GM12878 (cell line): Measurements from ENCODE around the gene ZNF878. TPM values are rescaled to one million over a fixed set of nuclear protein-coding genes. Genes with fewer than 3 reads are reported as not detected.

Source experiments
- ATAC-seq: fragments of 200-7000 bp; cut with Tn5 transposase; 3 replicates; pipeline ENCODE4 v1.9.1; 2020; ENCODE audit warnings: mild to moderate bottlenecking, moderate library complexity
- BruUV-seq: library from RNA; stranded (reverse); fragments of 400-500 nt; replicated peaks from 2 replicates; lab custom pipeline; 2021; lab: Mats Ljungman, UMichigan
- CTCF ChIA-PET: fragments of 300-600 bp; sonication (Branson Sonifier 250); formaldehyde crosslinking; extraction: SDS; loops from one replicate; lab custom pipeline; 2021; ENCODE audit warnings: inconsistent platforms; lab: Yijun Ruan, JAX
- POLR2A ChIA-PET: fragments of 350-600 bp; formaldehyde crosslinking; extraction: SDS; loops from one replicate; lab custom pipeline; 2021; ENCODE audit warnings: inconsistent platforms; lab: Charles Lee
- RAD21 ChIA-PET: fragments of 300-600 bp; sonication (Branson Sonifier 250); formaldehyde crosslinking; loops from one replicate; lab custom pipeline; 2023; ENCODE audit warnings: antibody characterized with exemption; ENCODE audit not compliant: unreplicated experiment; lab: Charles Lee
- SMC1A ChIA-PET: fragments of 300-600 bp; sonication (Branson Sonifier 250); formaldehyde crosslinking; loops from one replicate; lab custom pipeline; 2023; ENCODE audit not compliant: unreplicated experiment, uncharacterized antibody; lab: Charles Lee
- DNase-seq: peaks from one replicate; pipeline ENCODE4 v3.0.0-alpha.2; 2011; ENCODE audit warnings: low read depth, low spot score
- FAIRE-seq: peaks from 3 replicates; lab custom pipeline; 2011; peaks lifted over from hg19 to GRCh38; lab: Jason Lieb, UNC
- H2AFZ ChIP-seq: 2 replicates; pipeline ENCODE4 v1.6.0; 2011; ENCODE audit warnings: low read depth, low read length, control low read depth; ENCODE audit not compliant: control insufficient read depth
- H3K27ac ChIP-seq: 2 replicates; pipeline ENCODE4 v1.5.1; 2011; ENCODE audit warnings: control low read depth; ENCODE audit not compliant: control insufficient read depth, insufficient read depth
- H3K27me3 ChIP-seq, 2 experiments: replicated peaks in 1 of 2; 2 replicates each; pipeline versions ENCODE4 v1.6.0 to v1.6.1; 2011; ENCODE audit warnings: low read length in 1 of 2; ENCODE audit not compliant: control insufficient read depth in 2 of 2, insufficient read depth in 2 of 2
- H3K36me3 ChIP-seq, 2 experiments: 2 replicates each; pipeline ENCODE4 v1.5.1; 2011; ENCODE audit warnings: low read length in 1 of 2; ENCODE audit not compliant: control insufficient read depth in 2 of 2, insufficient read depth in 2 of 2
- H3K4me1 ChIP-seq: 2 replicates; pipeline ENCODE4 v1.6.1; 2011; ENCODE audit warnings: mild to moderate bottlenecking, low read length, moderate library complexity, mixed read lengths; ENCODE audit not compliant: control insufficient read depth, insufficient read depth
- H3K4me2 ChIP-seq: 2 replicates; pipeline ENCODE4 v1.6.0; 2011; ENCODE audit warnings: control low read depth; ENCODE audit not compliant: control insufficient read depth, insufficient read depth
- H3K4me3 ChIP-seq: fragments of 200-600 bp; sonication (generic); 2 replicates; pipeline ENCODE4 v1.5.1; 2016
- H3K79me2 ChIP-seq: 2 replicates; pipeline ENCODE4 v1.6.0; 2011; ENCODE audit warnings: low read length; ENCODE audit not compliant: control insufficient read depth, insufficient read depth
- H3K9ac ChIP-seq: 2 replicates; pipeline ENCODE4 v1.8.0; 2011; ENCODE audit warnings: low read length, control low read depth, mixed read lengths; ENCODE audit not compliant: control insufficient read depth, insufficient read depth
- H3K9me3 ChIP-seq: replicated peaks from 3 replicates; pipeline ENCODE4 v1.5.1; 2011; ENCODE audit warnings: mild to moderate bottlenecking, low read length; ENCODE audit not compliant: control insufficient read depth, insufficient read depth
- H4K20me1 ChIP-seq: 2 replicates; pipeline ENCODE4 v1.6.0; 2011; ENCODE audit not compliant: control insufficient read depth, insufficient read depth
- ATF2 ChIP-seq: IDR thresholded peaks from 2 replicates; pipeline ENCODE4 v1.6.1; 2012; ENCODE audit warnings: low read length, inconsistent platforms
- CUX1 ChIP-seq: IDR thresholded peaks from 2 replicates; pipeline ENCODE4 v1.6.1; 2012; ENCODE audit warnings: improper control_type of control experiment, low read depth, low read length; ENCODE audit not compliant: insufficient replicate concordance
- E4F1 ChIP-seq: fragments of 450-650 bp; IDR thresholded peaks from 2 replicates; pipeline ENCODE4 v1.6.1; 2018; ENCODE audit warnings: borderline replicate concordance, mild to moderate bottlenecking; ENCODE audit not compliant: partially characterized antibody
- PKNOX1 ChIP-seq: fragments of 450-650 bp; IDR thresholded peaks from 2 replicates; pipeline ENCODE4 v1.6.1; 2016; ENCODE audit warnings: mild to moderate bottlenecking
- REST ChIP-seq: IDR thresholded peaks from 2 replicates; pipeline ENCODE4 v1.6.1; 2012; ENCODE audit warnings: mild to moderate bottlenecking, low read depth, low read length
- WGBS: methylation state at CpG from one replicate; pipeline ENCODE4 v1.1.6; 2016; ENCODE audit warnings: low lambda C conversion rate; ENCODE audit not compliant: insufficient replicate concordance, insufficient coverage; ENCODE audit errors: missing lambda C conversion rate; 5-methylcytosine and 5-hydroxymethylcytosine counted together
- in situ Hi-C: fragments of 300-500 bp; cut with MboI; formaldehyde crosslinking; loops from 9 replicates; pipeline ENCODE4 v1.14.3; 2018; ENCODE audit warnings: mixed read lengths
- intact Hi-C: fragments of 100-400 bp; cut with micrococcal nuclease; formaldehyde crosslinking; loops from one replicate; pipeline ENCODE4 v1.14.2; 2022; ENCODE audit not compliant: unreplicated experiment
- polyA plus RNA-seq, 11 experiments: library from polyadenylated mRNA; depleted of rRNA in 4 of 11; unstranded in 6 of 11; stranded (reverse) in 5 of 11; fragments of >200 nt; fragmentation: Nextera tagmentation in 4 of 11; fragmentation: Illumina TruSeq in 1 of 11; extraction: Ambion mirVana in 4 of 11; extraction: Trizol in 1 of 11; gene quantifications; 1 replicate in 1 of 11; 2 replicates in 10 of 11; pipeline versions ENCODE4 v1.2.1 to v1.2.3, GENCODE V29; 2011 to 2016; ENCODE audit warnings: inconsistent platforms in 2 of 11, missing spikeins in 2 of 11, low read depth in 1 of 11
- total RNA-seq, 4 experiments: library from RNA; depleted of rRNA in 3 of 4; stranded (reverse); fragments of >200 nt in 3 of 4; fragmentation: Illumina TruSeq in 1 of 4; extraction: Trizol in 1 of 4; gene quantifications; 2 replicates each; pipeline versions ENCODE4 v1.2.1 to v1.2.3, GENCODE V29; 2013 to 2021

Gene ZNF878
- total and polyA plus RNA-seq, 10 of the 15 experiments (the other 5 are each of a cell fraction or from before 2014, with no cell fraction given), result 0.24 to 1.3 (median 0.71) TPM

DNA sequence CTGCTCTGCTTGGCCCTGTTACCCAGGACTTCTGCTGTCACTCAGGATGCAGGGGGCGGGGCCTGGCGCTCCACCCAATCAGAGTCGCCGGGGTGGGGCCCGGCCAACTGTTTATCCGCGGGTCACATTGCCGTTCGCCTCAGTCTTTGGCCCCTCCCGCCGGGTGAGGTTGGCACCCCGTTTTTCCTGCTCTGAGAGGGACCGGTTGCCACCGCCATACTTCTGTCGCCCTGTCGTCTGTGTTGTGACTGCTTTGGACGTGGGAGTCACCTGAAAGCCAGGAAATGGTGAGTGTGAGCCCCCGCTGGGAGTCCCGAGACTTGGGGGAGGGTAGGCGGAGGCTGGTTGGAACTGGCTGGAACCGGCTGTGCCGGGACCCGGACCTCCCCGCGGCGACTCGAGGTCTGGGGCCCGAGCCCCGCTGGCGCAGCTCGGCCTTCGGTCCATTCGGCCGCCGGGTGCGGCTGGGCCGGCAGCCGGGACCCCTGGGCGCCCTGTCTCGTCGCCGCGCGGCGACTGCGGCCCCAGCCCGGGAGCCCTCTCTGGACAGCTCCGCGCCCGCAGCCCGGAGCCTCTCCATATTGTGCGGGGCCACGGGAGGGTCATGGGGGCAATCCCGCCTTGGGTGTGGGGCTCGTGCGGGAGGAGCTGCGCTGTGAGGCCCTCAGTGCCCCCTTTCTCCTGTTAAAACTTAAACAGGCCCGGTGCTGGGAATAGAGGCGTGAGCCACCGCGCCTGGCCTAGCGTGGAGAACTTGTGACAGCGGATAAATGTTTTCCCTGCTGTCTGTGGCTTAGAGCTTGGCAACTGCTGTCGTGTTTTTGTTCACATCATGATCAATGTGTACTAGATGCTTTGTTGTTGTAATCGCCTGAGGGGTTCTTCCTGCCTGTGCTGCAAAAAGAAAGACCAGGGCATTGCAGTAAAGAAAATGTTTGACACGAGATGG is 12.1 kb upstream of the ZNF878 start, which contains the start of gene ZNF844:
Gene ZNF844, plus strand, starts transcription at position 142 of the 949 bp plus-strand sequence. Its CDS starts 143 bp downstream, at position 285.
- intact Hi-C loops, result no loop called here
- FAIRE-seq (no peak), DNase-seq (peak; percentile 48), ATAC-seq (peak; percentile 20; the same call in 1 of the 3 replicates)
- BruUV-seq, result no TSS peak
- no peaks in the 10 kb centered on the region for H4K20me1 ChIP-seq
- H3K36me3 ChIP-seq, result no peaks in the 10 kb centered on the region
- no peaks in the 10 kb centered on the region for H3K4me1 ChIP-seq
- H3K4me2 ChIP-seq, result peak within 1 kb of the TSS; percentile 73
- ChIA-PET CTCF (no interaction called here), RAD21 (no interaction called here), POLR2A (no interaction called here), SMC1A (no interaction called here)
- H2AFZ ChIP-seq, result peak within 1 kb of the TSS; percentile 53
- H3K79me2 ChIP-seq, result peaks cover 4% of the 10 kb centered on the region; the same call in 1 of the 2 replicates
- no peaks in the 10 kb centered on the region; the same call in 2 of the 3 replicates for H3K9me3 ChIP-seq
- whole genome bisulfite sequencing, result 2% methylated on average over 51 of the region's 66 CpGs
- peak within 1 kb of the TSS; percentile 94 for H3K9ac ChIP-seq
- in situ Hi-C loops, result no loop called here
- H3K27ac ChIP-seq, result peak within 1 kb of the TSS; percentile 86
- H3K4me3 ChIP-seq, result peak within 1 kb of the TSS; percentile 64
- H3K27me3 ChIP-seq, result no peaks in the 10 kb centered on the region
- TF ChIP-seq PKNOX1 (peak; percentile 97), ATF2 (no peak), CUX1 (no peak), REST (peak; percentile 23; the same call in 1 of the 2 replicates), E4F1 (no peak)
